Measurements from ENCODE around the gene SFSWAP.
"Not testable (repeated sequence)": the region's sequence is repeated elsewhere in the genome, so short reads cannot be mapped to it uniquely, and the experiment has no call there.

DNA sequence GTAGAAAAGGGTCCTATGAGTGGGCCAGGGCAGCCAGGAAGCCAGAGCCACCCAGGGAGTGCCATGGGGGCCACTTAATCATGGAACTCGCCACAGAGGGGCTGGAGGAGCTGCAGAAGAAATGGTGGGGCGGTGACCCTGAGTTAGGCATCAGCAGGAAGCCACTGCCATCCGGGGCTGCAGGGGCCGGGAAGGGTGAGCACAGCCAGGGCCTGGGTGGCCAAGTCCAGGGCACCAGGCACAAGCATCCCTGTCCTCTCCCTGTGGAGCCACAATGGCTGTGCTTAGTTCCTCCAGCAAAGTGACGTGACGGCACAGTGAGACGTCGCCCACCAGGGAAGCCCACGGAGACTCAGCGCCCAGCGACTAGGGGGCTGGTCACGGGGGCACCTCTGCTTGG is 44.4 kb upstream of the SFSWAP start:
- TF ChIP-seq, protein P1, sequence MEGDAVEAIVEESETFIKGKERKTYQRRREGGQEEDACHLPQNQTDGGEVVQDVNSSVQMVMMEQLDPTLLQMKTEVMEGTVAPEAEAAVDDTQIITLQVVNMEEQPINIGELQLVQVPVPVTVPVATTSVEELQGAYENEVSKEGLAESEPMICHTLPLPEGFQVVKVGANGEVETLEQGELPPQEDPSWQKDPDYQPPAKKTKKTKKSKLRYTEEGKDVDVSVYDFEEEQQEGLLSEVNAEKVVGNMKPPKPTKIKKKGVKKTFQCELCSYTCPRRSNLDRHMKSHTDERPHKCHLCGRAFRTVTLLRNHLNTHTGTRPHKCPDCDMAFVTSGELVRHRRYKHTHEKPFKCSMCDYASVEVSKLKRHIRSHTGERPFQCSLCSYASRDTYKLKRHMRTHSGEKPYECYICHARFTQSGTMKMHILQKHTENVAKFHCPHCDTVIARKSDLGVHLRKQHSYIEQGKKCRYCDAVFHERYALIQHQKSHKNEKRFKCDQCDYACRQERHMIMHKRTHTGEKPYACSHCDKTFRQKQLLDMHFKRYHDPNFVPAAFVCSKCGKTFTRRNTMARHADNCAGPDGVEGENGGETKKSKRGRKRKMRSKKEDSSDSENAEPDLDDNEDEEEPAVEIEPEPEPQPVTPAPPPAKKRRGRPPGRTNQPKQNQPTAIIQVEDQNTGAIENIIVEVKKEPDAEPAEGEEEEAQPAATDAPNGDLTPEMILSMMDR (IDR thresholded peaks at IDR 0.05; ENCODE audit: poor library complexity), result not testable (repeated sequence)
- TF ChIP-seq EZH2phosphoT487 (IDR thresholded peaks at IDR 0.05; ENCODE audit: low read depth, severe bottlenecking, unreplicated experiment); EZH2 (IDR thresholded peaks at IDR 0.05; ENCODE audit: borderline replicate concordance): not testable (repeated sequence)

Data from hepatocyte (in vitro differentiated cells).